ENCODE results near the gene GABRR3. TPM values are rescaled to one million over a fixed set of nuclear protein-coding genes. Genes with fewer than 3 reads are reported as not detected.

GABRR3 gene
- total RNA-seq = under 1 TPM in 1 of 2 donors, not detected in 1; 0.34 TPM

DNA sequence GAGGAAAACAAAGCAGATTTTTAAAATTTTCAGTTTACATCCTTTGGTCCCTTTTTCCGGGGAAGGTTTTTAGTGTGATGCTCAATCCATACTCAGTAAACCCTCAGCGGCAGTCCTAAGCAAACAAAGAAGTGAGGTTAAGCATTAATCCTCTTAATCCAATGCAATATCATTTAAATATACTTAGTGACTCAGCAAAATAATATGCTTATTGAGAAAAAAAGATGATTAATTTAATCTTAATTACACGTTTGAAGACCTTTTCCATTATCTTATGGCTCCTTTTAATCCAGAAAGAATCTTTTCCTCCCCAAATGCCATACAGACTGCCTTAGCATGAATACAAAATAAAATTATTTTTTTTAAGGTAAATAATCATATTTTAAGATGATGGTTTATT lies at the start of gene GABRR3:
Gene GABRR3 (minus strand): TSS at position 108 of the 400 bp plus-strand sequence. CDS start 328 bp downstream, outside the sequence.
- Histone ChIP-seq H3K27ac (no peak within 1 kb of the TSS), H3K27me3 (replicated peaks; ENCODE audit: insufficient read depth) (no peaks in the 10 kb centered on the region), H3K9me3 (no peaks in the 10 kb centered on the region), H3K36me3 (no peaks in the 10 kb centered on the region), H3K4me3 (no peak within 1 kb of the TSS), H3K4me1 (replicated peaks) (no peaks in the 10 kb centered on the region)
- no peak for DNase-seq (ENCODE audit: low spot score)
- intact Hi-C loops (cut with DNase I) = loop anchor here (5.0 kb wide), 2 partner anchors 292 to 307 kb away; no protein-coding TSS in a partner anchor
- WGBS = 50% methylated on average over 3 of the region's 3 CpGs
- TF ChIP-seq POLR2AphosphoS5 (IDR thresholded peaks at IDR 0.05) = no peak
- TF ChIP-seq POLR2A (IDR thresholded peaks at IDR 0.05) = no peak
- TF ChIP-seq, protein P1, sequence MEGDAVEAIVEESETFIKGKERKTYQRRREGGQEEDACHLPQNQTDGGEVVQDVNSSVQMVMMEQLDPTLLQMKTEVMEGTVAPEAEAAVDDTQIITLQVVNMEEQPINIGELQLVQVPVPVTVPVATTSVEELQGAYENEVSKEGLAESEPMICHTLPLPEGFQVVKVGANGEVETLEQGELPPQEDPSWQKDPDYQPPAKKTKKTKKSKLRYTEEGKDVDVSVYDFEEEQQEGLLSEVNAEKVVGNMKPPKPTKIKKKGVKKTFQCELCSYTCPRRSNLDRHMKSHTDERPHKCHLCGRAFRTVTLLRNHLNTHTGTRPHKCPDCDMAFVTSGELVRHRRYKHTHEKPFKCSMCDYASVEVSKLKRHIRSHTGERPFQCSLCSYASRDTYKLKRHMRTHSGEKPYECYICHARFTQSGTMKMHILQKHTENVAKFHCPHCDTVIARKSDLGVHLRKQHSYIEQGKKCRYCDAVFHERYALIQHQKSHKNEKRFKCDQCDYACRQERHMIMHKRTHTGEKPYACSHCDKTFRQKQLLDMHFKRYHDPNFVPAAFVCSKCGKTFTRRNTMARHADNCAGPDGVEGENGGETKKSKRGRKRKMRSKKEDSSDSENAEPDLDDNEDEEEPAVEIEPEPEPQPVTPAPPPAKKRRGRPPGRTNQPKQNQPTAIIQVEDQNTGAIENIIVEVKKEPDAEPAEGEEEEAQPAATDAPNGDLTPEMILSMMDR (IDR thresholded peaks at IDR 0.05) = no peak

DNA sequence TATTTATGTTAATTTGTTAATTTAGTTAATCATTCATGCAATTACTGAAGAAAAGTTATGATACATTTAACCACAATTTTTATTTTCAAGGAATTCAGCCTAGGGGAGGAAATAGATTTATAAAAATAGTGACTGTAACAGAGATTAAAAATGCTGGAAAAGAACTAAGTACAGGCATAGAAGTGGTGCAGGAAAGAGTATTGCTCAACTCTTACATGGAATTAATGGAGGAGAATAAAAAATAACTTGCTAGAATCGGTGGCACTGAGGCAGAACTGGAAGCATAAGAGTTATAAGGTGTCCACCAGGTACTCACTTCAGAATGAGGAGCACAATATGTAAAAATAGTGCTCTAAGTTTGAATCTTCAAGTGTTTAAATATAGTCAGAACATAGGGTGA lies 38.4 kb upstream of the GABRR3 start:
- intact Hi-C loops (cut with DNase I) = no loop called here
- H3K27me3 ChIP-seq (replicated peaks; ENCODE audit: insufficient read depth) = no peaks in the 10 kb centered on the region

DNA sequence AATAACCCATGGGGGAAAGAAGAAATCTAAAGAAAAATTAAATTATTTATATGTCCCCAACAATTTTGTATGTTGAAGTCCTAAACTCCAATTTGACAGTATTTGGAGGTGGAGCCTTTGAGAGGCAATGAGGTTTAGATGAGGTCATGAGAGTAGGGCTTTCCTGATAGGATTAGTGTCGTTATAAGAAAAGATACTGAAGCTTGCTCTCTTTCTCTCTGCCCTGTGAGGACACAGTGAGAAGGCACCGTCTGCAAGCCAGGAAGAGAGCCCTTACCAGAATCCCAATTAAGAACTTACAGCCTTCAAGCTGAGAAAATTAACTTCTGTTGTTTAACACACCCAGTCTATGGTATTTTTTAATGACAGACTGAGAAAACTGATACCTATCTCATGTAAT lies 35.7 kb upstream of the GABRR3 start:
- Histone ChIP-seq H3K4me1 (replicated peaks) (no peaks in the 10 kb centered on the region), H3K27ac (no peak overlapping the region), H3K36me3 (no peaks in the 10 kb centered on the region), H3K9me3 (no peaks in the 10 kb centered on the region), H3K4me3 (no peak overlapping the region), H3K27me3 (replicated peaks; ENCODE audit: insufficient read depth) (no peaks in the 10 kb centered on the region)
- TF ChIP-seq POLR2AphosphoS5 (IDR thresholded peaks at IDR 0.05) = no peak
- no peak for TF ChIP-seq POLR2A (IDR thresholded peaks at IDR 0.05)
- TF ChIP-seq, protein P1 (IDR thresholded peaks at IDR 0.05) = no peak
- intact Hi-C loops (cut with DNase I) = no loop called here
- DNase-seq (ENCODE audit: low spot score) = no peak
- 39% methylated on average over 2 of the region's 2 CpGs for whole genome bisulfite sequencing

More for the DNA sequence above, 38.4 kb upstream of the GABRR3 start:
- Histone ChIP-seq H3K9me3 (no peaks in the 10 kb centered on the region), H3K4me1 (replicated peaks) (no peaks in the 10 kb centered on the region), H3K36me3 (no peaks in the 10 kb centered on the region), H3K4me3 (no peak overlapping the region), H3K27ac (no peak overlapping the region)
- DNase-seq (ENCODE audit: low spot score) = no peak
- 0% methylated on average over 1 of the region's 1 CpG for WGBS
- TF ChIP-seq POLR2AphosphoS5 (IDR thresholded peaks at IDR 0.05) (no peak), POLR2A (IDR thresholded peaks at IDR 0.05) (no peak)
- TF ChIP-seq, protein P1 (IDR thresholded peaks at IDR 0.05) = no peak

DNA sequence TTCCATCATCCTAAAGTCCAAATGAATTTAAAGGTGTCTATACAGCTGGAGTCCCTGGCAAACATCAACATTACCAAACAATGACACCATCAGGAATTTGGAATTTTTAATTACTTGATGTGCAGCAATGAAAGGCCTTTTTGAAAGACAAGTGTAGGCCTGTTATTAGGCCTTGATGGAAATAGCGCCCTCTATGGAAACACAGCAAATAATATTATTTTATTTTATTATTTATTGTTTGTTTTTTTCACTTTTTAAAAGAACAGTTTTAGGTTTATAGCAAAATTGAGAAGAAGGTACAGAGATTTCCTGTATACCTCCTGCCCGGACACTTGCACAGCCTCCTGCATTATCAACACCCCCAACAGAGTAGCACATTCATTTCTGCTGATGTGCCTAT lies 33.7 kb upstream of the GABRR3 start:
- intact Hi-C loops (cut with DNase I) = no loop called here
- Histone ChIP-seq H3K9me3 (no peaks in the 10 kb centered on the region), H3K36me3 (no peaks in the 10 kb centered on the region), H3K27ac (no peak overlapping the region), H3K27me3 (replicated peaks; ENCODE audit: insufficient read depth) (no peaks in the 10 kb centered on the region), H3K4me3 (no peak overlapping the region), H3K4me1 (replicated peaks) (no peaks in the 10 kb centered on the region)
- WGBS = 54% methylated on average over 2 of the region's 2 CpGs
- TF ChIP-seq, protein P1 (IDR thresholded peaks at IDR 0.05) = no peak
- TF ChIP-seq POLR2AphosphoS5 (IDR thresholded peaks at IDR 0.05) (no peak), POLR2A (IDR thresholded peaks at IDR 0.05) (no peak)
- DNase-seq (ENCODE audit: low spot score) = no peak

DNA sequence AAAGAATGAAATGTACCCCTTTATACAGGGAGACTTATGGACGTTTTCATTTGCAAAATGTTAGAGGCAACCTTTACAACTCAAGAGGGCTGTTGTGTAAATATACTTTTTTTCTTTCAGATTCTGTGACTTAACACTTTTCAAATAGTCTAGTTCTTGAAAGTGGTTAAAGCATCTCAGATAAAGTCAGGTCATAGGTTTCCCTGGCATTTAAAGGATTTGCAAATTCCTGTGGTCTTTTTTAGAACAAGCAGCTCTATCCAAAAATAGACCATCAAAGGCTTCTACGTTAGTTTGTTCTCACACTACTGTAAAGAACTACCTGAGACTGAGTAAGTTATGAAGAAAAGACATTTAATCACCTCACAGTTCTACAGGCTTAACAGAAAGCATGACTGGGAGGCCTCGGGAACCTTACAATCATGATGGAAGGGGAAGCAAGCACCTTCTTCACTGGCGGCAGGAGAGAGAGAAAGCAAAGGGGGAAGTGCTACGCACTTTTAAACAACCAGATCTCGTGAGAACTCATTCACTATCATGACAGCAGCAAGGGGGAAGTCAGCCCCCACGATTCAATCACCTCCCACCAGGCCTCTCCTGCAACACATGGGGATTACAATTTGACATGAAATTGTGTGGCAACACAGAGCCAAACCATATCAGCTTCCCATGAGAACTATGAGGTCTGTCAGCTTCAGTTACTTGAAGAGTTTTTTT lies 23.3 kb upstream of the GABRR3 start:
- WGBS = 44% methylated on average over 7 of the region's 7 CpGs
- no peak for DNase-seq (ENCODE audit: low spot score)
- TF ChIP-seq POLR2AphosphoS5 (IDR thresholded peaks at IDR 0.05) (no peak), POLR2A (IDR thresholded peaks at IDR 0.05) (no peak)
- TF ChIP-seq, protein P1 (IDR thresholded peaks at IDR 0.05) = no peak
- Histone ChIP-seq H3K4me1 (replicated peaks) (no peaks in the 10 kb centered on the region), H3K27me3 (replicated peaks; ENCODE audit: insufficient read depth) (no peaks in the 10 kb centered on the region), H3K36me3 (no peaks in the 10 kb centered on the region), H3K27ac (no peak overlapping the region), H3K4me3 (no peak overlapping the region), H3K9me3 (no peaks in the 10 kb centered on the region)
- intact Hi-C loops (cut with DNase I) = no loop called here

Measured in prostate gland (tissue), 2 donors.